HG02798 (cell line): ENCODE data around the gene SGSM1.

Source experiments
- ATAC-seq: cut with Tn5 transposase; IDR thresholded peaks from one replicate; pipeline ENCODE4 v1.9.1; 2021; ENCODE audit warnings: mild to moderate bottlenecking; ENCODE audit not compliant: unreplicated experiment, poor library complexity

Gene SGSM1, protein sequence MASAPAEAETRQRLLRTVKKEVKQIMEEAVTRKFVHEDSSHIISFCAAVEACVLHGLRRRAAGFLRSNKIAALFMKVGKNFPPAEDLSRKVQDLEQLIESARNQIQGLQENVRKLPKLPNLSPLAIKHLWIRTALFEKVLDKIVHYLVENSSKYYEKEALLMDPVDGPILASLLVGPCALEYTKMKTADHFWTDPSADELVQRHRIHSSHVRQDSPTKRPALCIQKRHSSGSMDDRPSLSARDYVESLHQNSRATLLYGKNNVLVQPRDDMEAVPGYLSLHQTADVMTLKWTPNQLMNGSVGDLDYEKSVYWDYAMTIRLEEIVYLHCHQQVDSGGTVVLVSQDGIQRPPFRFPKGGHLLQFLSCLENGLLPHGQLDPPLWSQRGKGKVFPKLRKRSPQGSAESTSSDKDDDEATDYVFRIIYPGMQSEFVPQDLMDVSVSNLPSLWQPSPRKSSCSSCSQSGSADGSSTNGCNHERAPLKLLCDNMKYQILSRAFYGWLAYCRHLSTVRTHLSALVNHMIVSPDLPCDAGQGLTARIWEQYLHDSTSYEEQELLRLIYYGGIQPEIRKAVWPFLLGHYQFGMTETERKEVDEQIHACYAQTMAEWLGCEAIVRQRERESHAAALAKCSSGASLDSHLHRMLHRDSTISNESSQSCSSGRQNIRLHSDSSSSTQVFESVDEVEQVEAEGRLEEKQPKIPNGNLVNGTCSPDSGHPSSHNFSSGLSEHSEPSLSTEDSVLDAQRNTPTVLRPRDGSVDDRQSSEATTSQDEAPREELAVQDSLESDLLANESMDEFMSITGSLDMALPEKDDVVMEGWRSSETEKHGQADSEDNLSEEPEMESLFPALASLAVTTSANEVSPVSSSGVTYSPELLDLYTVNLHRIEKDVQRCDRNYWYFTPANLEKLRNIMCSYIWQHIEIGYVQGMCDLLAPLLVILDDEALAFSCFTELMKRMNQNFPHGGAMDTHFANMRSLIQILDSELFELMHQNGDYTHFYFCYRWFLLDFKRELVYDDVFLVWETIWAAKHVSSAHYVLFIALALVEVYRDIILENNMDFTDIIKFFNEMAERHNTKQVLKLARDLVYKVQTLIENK

DNA sequence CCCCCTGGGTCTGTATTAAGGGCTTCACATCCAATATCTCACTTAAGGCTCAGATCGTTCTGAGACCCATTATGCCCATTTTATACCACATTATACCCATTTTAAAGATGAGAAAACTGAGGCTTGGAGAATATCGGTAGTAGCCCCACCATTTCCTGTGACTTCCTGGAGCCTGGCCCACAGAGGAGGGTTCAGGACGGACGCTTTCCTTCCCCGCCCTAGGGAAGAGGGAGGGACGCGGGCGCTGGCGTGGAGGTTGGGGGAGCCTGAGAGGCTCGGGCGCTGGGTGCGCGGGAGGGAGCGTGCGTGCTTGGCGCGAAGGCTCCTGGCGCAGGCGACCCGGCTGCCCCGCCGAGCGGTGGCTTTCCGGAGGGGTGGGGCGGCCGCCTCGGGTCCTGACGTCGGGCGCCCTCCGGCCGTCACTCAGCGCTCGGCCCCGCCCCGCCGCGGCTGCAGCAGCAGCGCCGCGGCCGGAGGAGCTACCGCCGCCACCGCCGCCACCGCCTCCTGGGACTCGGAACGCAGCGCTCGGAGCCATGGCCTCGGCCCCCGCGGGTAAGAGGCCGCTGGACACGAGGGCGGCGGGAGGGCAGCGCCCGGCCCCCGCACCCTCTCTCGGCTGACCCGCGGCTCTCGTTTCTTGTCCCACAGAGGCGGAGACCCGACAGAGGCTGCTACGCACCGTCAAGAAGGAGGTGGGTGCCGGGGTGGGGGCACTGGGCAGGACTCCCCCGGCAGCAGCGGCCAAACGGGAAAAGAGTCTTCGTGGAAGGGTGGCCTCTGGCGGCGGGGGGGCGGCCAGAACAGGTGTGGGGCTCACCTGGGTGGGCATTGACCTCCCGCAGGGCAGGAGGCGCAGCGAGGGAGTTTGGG lies at the start of gene SGSM1:
Gene SGSM1, plus strand, starts transcription at position 422 of the 873 bp plus-strand sequence. Its CDS starts 115 bp downstream, at position 537.
- ATAC-seq = peak; percentile 61

DNA sequence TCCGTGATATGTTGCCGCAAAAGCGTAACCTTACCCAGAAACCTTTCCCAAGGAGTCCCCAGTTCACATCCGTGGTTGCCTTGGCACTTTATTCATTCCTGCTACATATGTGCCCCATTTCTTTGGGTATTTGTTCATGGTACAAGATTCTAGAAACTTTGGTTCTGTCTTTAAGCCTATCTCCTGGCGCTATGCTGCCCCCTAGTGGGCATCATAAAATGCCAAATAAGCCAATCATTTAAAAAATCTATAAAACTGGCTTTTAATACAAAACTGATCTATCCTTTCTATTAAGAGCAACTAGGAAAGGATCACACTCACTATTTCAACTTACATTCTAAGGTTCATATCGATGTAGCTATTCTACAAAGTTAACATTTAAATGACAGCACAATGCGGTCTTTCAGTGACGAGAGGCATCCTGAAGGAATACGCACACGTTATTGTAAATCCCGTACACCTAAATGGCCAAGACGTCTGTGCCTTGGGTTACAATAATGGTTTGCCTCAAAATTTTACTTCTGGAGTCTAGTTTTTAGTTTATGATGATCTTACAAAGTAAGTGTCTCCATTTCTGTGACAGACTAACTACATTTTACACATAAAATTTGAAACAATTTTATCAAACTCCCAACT lies 47.7 kb upstream of the SGSM1 start:
- no peak for ATAC-seq

DNA sequence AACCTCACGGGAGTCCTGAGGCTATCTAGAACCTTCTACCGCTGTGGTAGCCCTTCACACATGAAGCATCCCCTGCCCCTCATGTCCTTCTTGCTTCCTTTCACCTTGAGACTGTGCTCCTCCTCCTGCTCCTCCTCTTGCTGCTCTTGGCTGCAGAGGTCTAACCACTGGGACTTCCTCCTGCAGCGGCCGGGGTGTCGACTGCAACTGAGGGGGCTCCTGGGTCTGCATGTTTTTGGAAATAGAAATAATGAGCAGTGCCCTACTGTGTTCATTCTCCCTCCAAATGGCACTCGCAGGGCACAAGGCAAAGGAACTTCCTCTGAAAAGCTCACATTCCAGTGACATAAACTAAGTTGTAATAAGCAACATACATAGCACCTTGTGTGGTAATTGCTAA lies 46.2 kb upstream of the SGSM1 start:
- ATAC-seq = no peak

GRCh38 chr22:24760708-24761306 lies 45.2 kb upstream of the SGSM1 start:
- ATAC-seq = no peak

GRCh38 chr22:24761888-24762675 lies 43.9 kb upstream of the SGSM1 start:
- ATAC-seq = no peak

DNA sequence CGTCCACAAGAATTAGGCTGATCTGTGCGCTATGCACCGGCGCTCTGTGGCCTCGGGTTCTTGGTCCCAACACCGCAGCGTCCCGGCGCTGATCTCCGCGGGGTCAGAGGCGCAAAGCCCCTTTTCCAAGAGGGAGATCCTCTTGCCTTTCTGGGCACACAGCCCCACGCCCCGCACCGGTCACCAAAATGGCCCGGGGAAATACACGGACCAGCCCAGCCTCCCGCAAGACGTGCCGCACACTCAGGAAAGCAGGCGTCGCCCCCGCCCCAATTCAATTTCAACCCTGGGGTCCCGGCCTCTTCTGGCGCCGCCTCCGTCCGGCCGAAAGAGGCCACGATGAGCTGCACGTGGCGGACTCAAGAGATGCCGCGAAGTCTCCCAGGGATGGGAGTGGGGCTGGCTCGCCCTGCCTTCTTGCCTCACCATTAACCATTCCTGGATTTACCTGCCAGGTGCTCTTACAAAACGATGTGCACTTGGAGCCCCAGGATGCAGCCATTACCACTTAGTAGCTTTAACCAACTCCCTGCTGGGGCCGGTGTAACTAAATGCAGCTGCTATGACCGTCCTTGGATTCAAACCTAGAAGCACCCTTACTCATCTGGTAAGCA lies 42.0 kb upstream of the SGSM1 start:
- ATAC-seq = no peak

- no peak for ATAC-seq
Observed at GRCh38 chr22:24765166-24765565, 40.8 kb upstream of the SGSM1 start.

GRCh38 chr22:24768537-24769374 lies 37.3 kb upstream of the SGSM1 start:
- ATAC-seq = no peak

DNA sequence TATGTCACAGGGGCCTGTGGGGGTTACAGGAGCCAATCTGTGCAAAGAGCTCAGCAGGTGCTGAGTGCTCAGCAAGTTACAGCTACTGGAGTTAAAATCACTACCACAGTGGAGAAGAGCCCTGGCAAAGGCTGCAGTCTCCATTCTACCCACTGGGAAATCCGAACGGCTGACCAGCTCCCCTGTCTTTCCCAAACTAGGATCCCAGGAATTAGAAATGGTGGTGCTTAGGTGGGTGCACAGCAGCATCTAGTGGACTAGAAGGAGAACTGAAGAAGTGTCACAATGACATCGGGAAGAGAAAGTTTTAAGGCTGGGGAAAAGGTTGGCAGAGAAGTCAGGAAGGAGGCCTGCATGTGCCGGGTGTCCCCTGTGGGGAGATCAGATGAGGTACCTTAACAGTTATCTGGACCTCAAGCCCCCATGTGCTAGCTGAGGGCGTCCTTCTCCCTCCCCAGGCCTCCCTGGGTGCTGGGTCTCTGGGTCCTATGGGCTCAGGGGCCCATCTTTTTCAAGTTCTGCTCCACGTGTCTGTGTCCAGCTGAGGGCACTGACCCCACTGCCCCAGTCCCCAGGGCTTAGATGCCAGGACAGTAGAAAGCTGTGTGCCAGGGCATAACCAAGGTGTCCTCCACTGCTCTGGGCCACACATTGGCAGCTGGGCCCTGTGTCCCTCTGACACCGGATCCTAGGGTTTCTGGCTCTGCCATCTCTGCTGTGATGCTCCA lies 33.4 kb upstream of the SGSM1 start:
- ATAC-seq = no peak

DNA sequence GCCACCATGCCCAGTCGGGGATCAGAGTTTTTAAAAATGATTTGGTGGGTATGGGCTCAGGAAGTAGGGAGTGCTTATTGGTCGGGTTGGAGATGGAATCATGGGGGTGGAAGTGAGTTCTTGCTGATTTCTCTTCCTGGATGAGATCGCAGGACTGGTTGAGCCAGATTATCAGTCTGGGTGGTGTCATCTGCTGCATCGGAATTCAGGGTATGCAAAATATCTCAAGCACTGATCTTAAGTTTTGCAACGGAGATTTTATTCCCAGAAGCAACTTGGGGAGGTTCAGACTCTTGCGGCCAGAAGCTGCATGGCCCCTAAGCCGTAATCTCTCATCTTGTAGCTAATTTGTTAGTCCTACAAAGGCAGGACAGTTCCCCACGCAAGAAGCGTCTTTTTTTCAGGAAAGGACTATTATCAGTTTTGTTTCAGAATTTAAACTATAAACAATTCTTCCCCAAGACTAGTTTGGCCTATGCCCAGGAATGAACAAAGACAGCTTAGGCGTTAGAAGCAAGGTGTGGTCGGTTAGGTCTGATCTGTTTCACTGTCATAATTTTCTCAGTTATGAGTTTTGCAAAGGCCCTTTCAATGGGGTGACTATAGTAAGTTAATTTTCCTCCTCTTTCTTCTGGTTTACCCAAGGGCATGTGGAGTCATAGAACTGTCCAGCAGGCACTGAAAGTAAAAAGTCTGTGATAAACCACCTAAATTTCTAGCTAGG lies 30.1 kb upstream of the SGSM1 start:
- no peak for ATAC-seq

- ATAC-seq = no peak
Observed at GRCh38 chr22:24776525-24776924, 29.5 kb upstream of the SGSM1 start.

GRCh38 chr22:24789516-24789915 lies 16.5 kb upstream of the SGSM1 start:
- no peak for ATAC-seq

GRCh38 chr22:24791362-24791761 lies 14.6 kb upstream of the SGSM1 start:
- ATAC-seq = no peak

DNA sequence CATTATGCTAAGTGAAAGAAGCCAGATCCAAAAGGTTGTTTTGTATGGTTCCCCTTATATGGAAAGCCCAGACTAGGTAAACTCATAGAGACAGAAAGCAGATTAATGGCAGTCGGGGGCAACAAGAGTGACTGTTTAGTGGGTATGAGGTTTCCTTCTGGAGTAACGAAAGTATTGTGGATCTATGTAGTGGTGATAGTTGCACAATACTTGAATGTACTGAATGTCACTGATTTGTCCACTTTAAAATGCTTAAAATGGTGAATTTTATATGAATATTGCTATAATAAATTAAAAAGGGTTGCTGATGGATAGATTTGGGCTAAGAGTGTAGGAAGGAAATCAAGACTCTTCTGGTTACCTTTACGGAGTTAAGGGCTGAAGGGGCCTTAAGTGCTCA lies 10.0 kb upstream of the SGSM1 start:
- ATAC-seq = no peak

DNA sequence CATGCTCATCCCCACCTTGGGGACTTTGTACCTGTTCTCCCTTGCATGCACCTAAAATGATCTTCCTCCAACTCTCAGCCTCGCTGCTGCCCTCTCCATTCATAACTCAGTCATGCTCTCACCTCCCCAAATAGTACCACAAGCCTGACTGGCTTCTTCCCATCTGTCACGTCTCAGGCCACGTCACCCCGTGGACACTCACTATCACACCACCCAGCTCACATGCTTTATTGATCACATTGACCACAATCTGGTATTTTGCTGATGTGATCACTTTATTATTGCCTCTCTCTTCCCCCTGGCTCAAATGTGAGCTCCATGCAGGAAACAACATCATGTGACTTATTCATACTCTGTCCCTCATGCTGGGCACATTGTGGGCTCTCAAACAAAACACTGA lies 9.2 kb upstream of the SGSM1 start:
- ATAC-seq = no peak
